HepG2 (cell line): Measurements from ENCODE around the gene SLC16A4. TPM values are rescaled to one million over a fixed set of nuclear protein-coding genes. Genes with fewer than 3 reads are reported as not detected.

ENCODE experiments used
- ATAC-seq: fragments of 200-7000 bp; cut with Tn5 transposase; 3 replicates; pipeline ENCODE4 v1.9.1; 2020; ENCODE audit warnings: mild to moderate bottlenecking, moderate library complexity
- BruUV-seq: library from RNA; stranded (reverse); fragments of 400-500 nt; replicated peaks from 2 replicates; lab custom pipeline; 2021; lab: Mats Ljungman, UMichigan
- CTCF ChIA-PET: fragments of 300-600 bp; formaldehyde crosslinking; extraction: SDS; loops from one replicate; lab custom pipeline; 2021; ENCODE audit warnings: low total read pairs, inconsistent platforms, low intra/inter-chr PET ratio; lab: Yijun Ruan, JAX
- POLR2A ChIA-PET: fragments of 350-600 bp; sonication (Branson Sonifier 250); formaldehyde crosslinking; loops from one replicate; lab custom pipeline; 2020; ENCODE audit warnings: antibody characterized with exemption, inconsistent platforms; lab: Yijun Ruan, JAX
- DNase-seq: peaks from one replicate; pipeline ENCODE4 v3.0.0-alpha.2; 2015; ENCODE audit warnings: low spot score
- FAIRE-seq: peaks from 3 replicates; lab custom pipeline; 2011; peaks lifted over from hg19 to GRCh38; lab: Jason Lieb, UNC
- H2AFZ ChIP-seq: one replicate; pipeline ENCODE4 v1.6.1; 2011; ENCODE audit warnings: low read length, inconsistent platforms
- H3K27ac ChIP-seq: fragments of 300-600 bp; 3 replicates; pipeline ENCODE4 v1.8.0; 2011; ENCODE audit warnings: mixed run types, mild to moderate bottlenecking, mixed read lengths, low read length, inconsistent platforms; ENCODE audit not compliant: insufficient read depth; ENCODE audit errors: extremely low read length
- H3K27me3 ChIP-seq, 2 experiments: fragments of 200-600 bp in 1 of 2; 2 replicates in 1 of 2; 3 replicates in 1 of 2; pipeline versions ENCODE4 v1.6.0 to v1.8.0; 2011; ENCODE audit warnings: low read length in 2 of 2, mild to moderate bottlenecking in 2 of 2, moderate library complexity in 2 of 2, inconsistent platforms in 1 of 2; ENCODE audit not compliant: insufficient read depth in 2 of 2, control insufficient read depth in 1 of 2
- H3K36me3 ChIP-seq, 2 experiments: fragments of 200-600 bp in 1 of 2; replicated peaks in 1 of 2; 2 replicates in 1 of 2; 3 replicates in 1 of 2; pipeline versions ENCODE4 v1.5.1 to v1.8.0; 2011; ENCODE audit warnings: low read length in 2 of 2, inconsistent platforms in 1 of 2; ENCODE audit not compliant: insufficient read depth in 2 of 2, control insufficient read depth in 1 of 2
- H3K4me1 ChIP-seq: 2 replicates; pipeline ENCODE4 v1.5.1; 2012; ENCODE audit warnings: low read length, inconsistent platforms; ENCODE audit not compliant: insufficient read depth
- H3K4me2 ChIP-seq: 2 replicates; pipeline ENCODE4 v1.6.0; 2011; ENCODE audit warnings: low read depth, low read length, inconsistent platforms
- H3K4me3 ChIP-seq, 3 experiments: fragments of 200-600 bp in 1 of 3; sonication (generic), shearing (Covaris generic) in 1 of 3; replicated peaks in 1 of 3; 2 replicates each; pipeline ENCODE4 v1.5.1; 2011 to 2016; ENCODE audit warnings: low read length in 3 of 3, inconsistent platforms in 2 of 3, low read depth in 2 of 3, mild to moderate bottlenecking in 2 of 3, control low read depth in 1 of 3, mixed read lengths in 1 of 3; ENCODE audit not compliant: insufficient read depth in 1 of 3
- H3K79me2 ChIP-seq: one replicate; pipeline ENCODE4 v1.6.1; 2011; ENCODE audit warnings: low read length, inconsistent platforms; ENCODE audit not compliant: insufficient read depth
- H3K9ac ChIP-seq: 2 replicates; pipeline ENCODE4 v1.6.0; 2011; ENCODE audit warnings: mild to moderate bottlenecking, low read depth, low read length, inconsistent platforms; ENCODE audit not compliant: insufficient read depth
- H3K9me3 ChIP-seq: 2 replicates; pipeline ENCODE4 v1.5.1; 2012; ENCODE audit warnings: mild to moderate bottlenecking, low read length
- H4K20me1 ChIP-seq: 2 replicates; pipeline ENCODE4 v1.6.0; 2011; ENCODE audit warnings: inconsistent platforms, mild to moderate bottlenecking, low read length, moderate library complexity; ENCODE audit not compliant: insufficient read depth
- KDM3A ChIP-seq: IDR thresholded peaks from 2 replicates; pipeline ENCODE4 v1.6.1; 2018; ENCODE audit warnings: low read depth, missing compliant biosample characterization
- RXRB ChIP-seq: IDR thresholded peaks from 2 replicates; pipeline ENCODE4 v1.6.1; 2016; ENCODE audit warnings: borderline replicate concordance, missing genetic modification reagents, missing compliant biosample characterization
- ZFP36 ChIP-seq: fragments of 150-350 bp; IDR thresholded peaks from 2 replicates; pipeline ENCODE4 v1.6.1; 2018; ENCODE audit warnings: borderline replicate concordance, low read length, low read depth; ENCODE audit not compliant: partially characterized antibody
- ZFP90 ChIP-seq: sonication (generic); formaldehyde crosslinking; IDR thresholded peaks from 2 replicates; pipeline ENCODE4 v1.8.0; 2022; ENCODE audit warnings: missing genetic modification reagents, mild to moderate bottlenecking, inconsistent platforms, borderline replicate concordance
- ZNF260 ChIP-seq: sonication (generic); formaldehyde crosslinking; IDR thresholded peaks from 2 replicates; pipeline ENCODE4 v1.4.0; 2020; ENCODE audit warnings: missing genetic modification reagents, low read depth, mild to moderate bottlenecking, borderline replicate concordance
- ZNF788 ChIP-seq: sonication (generic); formaldehyde crosslinking; IDR thresholded peaks from 2 replicates; pipeline ENCODE4 v1.5.0; 2020; ENCODE audit warnings: mild to moderate bottlenecking, missing genetic modification reagents, borderline replicate concordance
- WGBS: methylation state at CpG from one replicate; pipeline ENCODE4 v1.1.6; 2017; ENCODE audit warnings: low lambda C conversion rate; 5-methylcytosine and 5-hydroxymethylcytosine counted together
- in situ Hi-C: cut with HindIII; loops from 2 replicates; pipeline ENCODE4 v1.10.0; 2017; ENCODE audit warnings: low pct_unique_long_range_greater_than_20kb; ENCODE audit not compliant: extremely low pct_ligation_motif_present
- intact Hi-C: fragments of 100-400 bp; cut with micrococcal nuclease; formaldehyde crosslinking; loops from one replicate; pipeline ENCODE4 v1.10.0; 2022; ENCODE audit not compliant: unreplicated experiment
- polyA plus RNA-seq, 8 experiments: library from polyadenylated mRNA; depleted of rRNA in 3 of 8; stranded (reverse) in 7 of 8; unstranded in 1 of 8; fragments of >200 nt; fragmentation: Illumina TruSeq in 4 of 8; extraction: Trizol in 4 of 8; gene quantifications; 2 replicates each; pipeline versions ENCODE4 v1.2.1 to v1.2.3, GENCODE V29; 2011 to 2016; ENCODE audit warnings: low read depth in 4 of 8, missing spikeins in 1 of 8, mixed read lengths in 1 of 8; ENCODE audit not compliant: insufficient read depth in 1 of 8
- total RNA-seq, 5 experiments: library from RNA; depleted of rRNA; stranded (reverse); fragments of >200 nt; fragmentation: Illumina TruSeq; extraction: Trizol; gene quantifications; 2 replicates each; pipeline ENCODE4 v1.2.3, GENCODE V29; 2016; ENCODE audit warnings: low read depth in 1 of 5
- TF ChIP-seq, protein P1 (sequence below): sonication (generic); formaldehyde crosslinking; IDR thresholded peaks from 2 replicates; pipeline ENCODE4 v1.9.0; 2021; ENCODE audit warnings: missing genetic modification reagents, borderline replicate concordance

SLC16A4 gene
- total and polyA plus RNA-seq, 2 of the 13 experiments (the other 11 are each of a cell fraction or from before 2014, with no cell fraction given), result 1.1 to 1.5 TPM

DNA sequence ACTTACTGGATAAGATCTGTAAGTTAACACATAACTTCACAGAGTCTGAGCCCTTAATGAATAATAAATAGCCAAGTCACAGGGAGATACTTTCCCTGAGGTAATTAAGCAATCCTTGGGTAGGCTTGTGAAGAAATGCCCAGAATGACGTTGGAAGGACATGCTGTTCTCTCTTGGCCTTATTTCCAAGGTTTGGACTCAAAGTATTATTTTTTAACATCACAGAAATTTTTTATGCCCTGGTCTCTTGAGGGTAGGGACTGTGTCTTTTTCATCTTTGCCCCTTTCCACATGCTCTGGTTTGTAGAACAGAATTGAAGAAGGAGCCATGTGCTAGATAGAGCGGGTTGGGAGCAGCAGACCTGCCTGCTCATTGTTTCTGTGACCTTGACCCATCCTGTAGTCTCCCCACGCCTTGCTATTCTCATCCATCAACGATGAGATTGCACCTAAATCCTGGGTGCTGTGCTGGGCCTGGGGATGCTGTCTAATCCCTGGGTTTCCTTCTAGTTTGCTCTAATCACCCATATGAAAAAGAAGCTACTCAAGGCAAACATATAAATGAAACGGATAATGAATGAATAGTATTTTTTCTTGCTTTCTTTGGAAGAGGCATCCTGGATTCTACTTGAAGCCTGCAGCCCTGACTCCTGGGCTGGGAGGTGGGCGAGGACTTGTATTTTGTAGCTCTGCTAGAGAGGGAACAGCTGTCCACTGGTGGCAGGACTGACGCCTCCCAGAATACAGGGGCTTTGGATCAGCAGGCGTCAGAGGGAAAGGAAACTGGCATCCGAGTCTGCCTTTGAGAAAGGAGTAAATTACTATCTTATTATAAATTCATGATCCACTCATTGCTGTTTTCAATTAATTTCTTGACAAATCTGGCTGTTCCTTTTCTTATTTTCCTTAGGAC is 34.1 kb upstream of the SLC16A4 start:
- FAIRE-seq (no peak), ATAC-seq (no peak), DNase-seq (no peak)
- in situ Hi-C loops, result no loop called here
- Histone ChIP-seq H3K4me1 (peaks cover under 1% of the 10 kb centered on the region; the same call in 1 of the 2 replicates), H3K27ac (no peak overlapping the region), H3K4me3 (no peak overlapping the region), H3K27me3 (peaks cover 0 to 9% of the 10 kb centered on the region in 2 experiments; a peak in 2 of 5 replicates), H3K36me3 (no peaks in the 10 kb centered on the region), H4K20me1 (no peaks in the 10 kb centered on the region), H3K4me2 (no peak overlapping the region), H3K79me2 (no peaks in the 10 kb centered on the region), H3K9me3 (no peaks in the 10 kb centered on the region), H3K9ac (no peak overlapping the region), H2AFZ (no peak overlapping the region)
- intact Hi-C loops, result no loop called here
- POLR2A ChIA-PET, result no interaction called here
- BruUV-seq, result no TSS peak
- CTCF ChIA-PET, result no interaction called here
- WGBS, result 28% methylated on average over 9 of the region's 9 CpGs
- no peak for TF ChIP-seq ZNF260
- TF ChIP-seq RXRB (CRISPR knock-in tag), result no peak

DNA sequence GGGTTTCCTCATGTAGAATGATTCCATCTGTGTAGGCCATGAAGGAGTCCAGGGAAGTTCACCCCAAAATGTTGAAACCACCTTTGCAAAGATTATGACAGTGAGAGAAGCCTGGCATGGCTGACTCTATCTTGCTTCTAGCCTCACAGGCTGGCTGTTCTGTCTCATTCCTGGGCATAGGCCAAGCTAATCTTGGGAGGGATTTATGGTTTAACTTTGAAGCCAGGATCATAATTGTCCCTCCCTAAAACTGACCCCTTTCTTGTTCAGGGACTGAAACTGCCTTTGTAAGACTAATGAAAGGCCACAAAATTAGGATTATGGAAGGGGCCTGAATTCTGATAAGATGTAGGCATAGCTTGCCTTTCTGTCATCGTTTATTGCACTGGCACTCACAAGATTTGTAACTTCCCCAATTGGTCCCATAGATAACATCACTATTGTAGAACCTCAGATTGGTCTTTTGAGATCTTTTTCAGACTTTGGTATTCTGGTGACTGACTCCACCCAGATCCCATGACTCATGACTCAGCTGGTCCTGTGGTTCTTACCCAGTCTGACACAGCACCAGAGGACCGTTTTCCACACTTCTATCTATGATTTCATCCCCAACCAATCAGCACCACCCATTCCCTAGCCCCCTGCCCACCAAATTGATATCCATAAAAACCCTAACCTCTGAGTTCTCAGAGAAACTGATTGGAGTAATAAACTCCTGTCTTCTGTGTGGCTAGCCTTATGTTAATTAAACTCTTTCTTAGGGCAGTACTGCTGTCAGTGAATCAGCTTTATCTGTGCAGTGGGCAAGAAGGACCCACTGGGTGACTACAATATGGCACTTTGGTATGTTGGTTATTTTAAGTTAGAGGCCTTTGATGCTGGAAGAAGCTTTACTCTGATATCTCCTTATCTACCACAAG is 30.3 kb upstream of the SLC16A4 start:
- no peaks in the 10 kb centered on the region for H4K20me1 ChIP-seq
- no peaks in the 10 kb centered on the region for H3K36me3 ChIP-seq
- 0% methylated on average over 2 of the region's 2 CpGs for WGBS
- ChIA-PET POLR2A (no interaction called here), CTCF (no interaction called here)
- no peak for TF ChIP-seq KDM3A (CRISPR knock-in tag)
- TF ChIP-seq ZFP36, result no peak
- TF ChIP-seq ZFP90 (CRISPR knock-in tag), result no peak
- TF ChIP-seq ZNF788 (CRISPR knock-in tag), result no peak
- TF ChIP-seq, protein P1, sequence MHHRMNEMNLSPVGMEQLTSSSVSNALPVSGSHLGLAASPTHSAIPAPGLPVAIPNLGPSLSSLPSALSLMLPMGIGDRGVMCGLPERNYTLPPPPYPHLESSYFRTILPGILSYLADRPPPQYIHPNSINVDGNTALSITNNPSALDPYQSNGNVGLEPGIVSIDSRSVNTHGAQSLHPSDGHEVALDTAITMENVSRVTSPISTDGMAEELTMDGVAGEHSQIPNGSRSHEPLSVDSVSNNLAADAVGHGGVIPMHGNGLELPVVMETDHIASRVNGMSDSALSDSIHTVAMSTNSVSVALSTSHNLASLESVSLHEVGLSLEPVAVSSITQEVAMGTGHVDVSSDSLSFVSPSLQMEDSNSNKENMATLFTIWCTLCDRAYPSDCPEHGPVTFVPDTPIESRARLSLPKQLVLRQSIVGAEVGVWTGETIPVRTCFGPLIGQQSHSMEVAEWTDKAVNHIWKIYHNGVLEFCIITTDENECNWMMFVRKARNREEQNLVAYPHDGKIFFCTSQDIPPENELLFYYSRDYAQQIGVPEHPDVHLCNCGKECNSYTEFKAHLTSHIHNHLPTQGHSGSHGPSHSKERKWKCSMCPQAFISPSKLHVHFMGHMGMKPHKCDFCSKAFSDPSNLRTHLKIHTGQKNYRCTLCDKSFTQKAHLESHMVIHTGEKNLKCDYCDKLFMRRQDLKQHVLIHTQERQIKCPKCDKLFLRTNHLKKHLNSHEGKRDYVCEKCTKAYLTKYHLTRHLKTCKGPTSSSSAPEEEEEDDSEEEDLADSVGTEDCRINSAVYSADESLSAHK, result no peak
- BruUV-seq, result no TSS peak
- FAIRE-seq (no peak), ATAC-seq (no peak), DNase-seq (no peak)
- in situ Hi-C loops, result no loop called here
- H3K27me3 ChIP-seq, result peaks cover 0 to 5% of the 10 kb centered on the region in 2 experiments; a peak in 1 of 5 replicates
- no peak overlapping the region for H3K4me3 ChIP-seq
- H3K79me2 ChIP-seq, result no peaks in the 10 kb centered on the region
- no peaks in the 10 kb centered on the region for H3K4me1 ChIP-seq
- no peaks in the 10 kb centered on the region for H3K9me3 ChIP-seq
- intact Hi-C loops, result no loop called here
- H3K9ac ChIP-seq, result no peak overlapping the region
- H2AFZ ChIP-seq, result no peak overlapping the region
- H3K27ac ChIP-seq, result no peak overlapping the region
- H3K4me2 ChIP-seq, result no peak overlapping the region
